GM12892 (cell line): ENCODE data around the gene NR3C2.

ENCODE experiments used
- POLR2A ChIP-seq: IDR thresholded peaks from 2 replicates; pipeline ENCODE4 v1.6.1; 2011; ENCODE audit warnings: low read depth, low read length, control low read depth
- POLR2AphosphoS5 ChIP-seq: IDR thresholded peaks from 2 replicates; pipeline ENCODE4 v1.6.1; 2011; ENCODE audit warnings: low read depth, low read length, control low read depth
- TAF1 ChIP-seq: IDR thresholded peaks from 2 replicates; pipeline ENCODE4 v1.6.1; 2011; ENCODE audit warnings: low read depth, mild to moderate bottlenecking, control low read depth, low read length, borderline replicate concordance

GRCh38 chr4:148065075-148065474, 377.1 kb downstream of the NR3C2 start:
- TF ChIP-seq TAF1 (no peak), POLR2A (no peak), POLR2AphosphoS5 (no peak)
